Gastroesophageal sphincter (tissue), 4 donors: Measurements from ENCODE around the gene FAM3B. TPM values are rescaled to one million over a fixed set of nuclear protein-coding genes. Genes with fewer than 3 reads are reported as not detected.

Source experiments
- ATAC-seq: fragments of 150-250 bp; one replicate; pipeline ENCODE4 v1.9.1; 2016; ENCODE audit warnings: mild to moderate bottlenecking, moderate library complexity
- H3K27ac ChIP-seq, 4 donors: fragments of 200-600 bp; sonication (generic) in 3 of 4; 1 replicate in 3 of 4; 2 replicates in 1 of 4; pipeline ENCODE4 v1.5.1; 2016 to 2019
- H3K27me3 ChIP-seq: fragments of 200-600 bp; sonication (generic); one replicate; pipeline ENCODE4 v1.5.1; 2019
- H3K36me3 ChIP-seq, 2 donors: fragments of 200-600 bp; sonication (generic); one replicate each; pipeline ENCODE4 v1.5.1; 2019; ENCODE audit warnings: control low read depth in 1 of 2
- H3K4me1 ChIP-seq, 3 donors: fragments of 200-600 bp; sonication (generic); 1 replicate in 2 of 3; 2 replicates in 1 of 3; pipeline ENCODE4 v1.5.1; 2016 to 2019; ENCODE audit warnings: control low read depth in 2 of 3
- H3K4me3 ChIP-seq, 2 donors: fragments of 200-600 bp; sonication (generic); one replicate each; pipeline ENCODE4 v1.5.1; 2019; ENCODE audit warnings: mild to moderate bottlenecking in 1 of 2, moderate library complexity in 1 of 2
- H3K9me3 ChIP-seq, 3 donors: fragments of 200-600 bp; sonication (generic); one replicate each; pipeline ENCODE4 v1.5.1; 2017 to 2019; ENCODE audit warnings: control low read depth in 2 of 3
- EP300 ChIP-seq: sonication (generic); formaldehyde crosslinking; IDR thresholded peaks from one replicate; pipeline ENCODE4 v1.6.1; 2017; ENCODE audit warnings: antibody characterized with exemption, mild to moderate bottlenecking
- POLR2A ChIP-seq, 2 donors: fragments of 450-650 bp; IDR thresholded peaks; one replicate each; pipeline ENCODE4 v1.6.1; 2017; ENCODE audit warnings: antibody characterized with exemption in 2 of 2, mild to moderate bottlenecking in 2 of 2, moderate library complexity in 1 of 2
- POLR2AphosphoS5 ChIP-seq: sonication (generic); formaldehyde crosslinking; IDR thresholded peaks from one replicate; pipeline ENCODE4 v1.6.1; 2017; ENCODE audit warnings: antibody characterized with exemption
- WGBS, 2 donors: methylation state at CpG; one replicate each; pipeline ENCODE4 v1.1.5; 2018; ENCODE audit warnings: low coverage in 1 of 2; 5-methylcytosine and 5-hydroxymethylcytosine counted together
- total RNA-seq, 4 donors: library from RNA; depleted of rRNA; stranded (reverse); fragments of >200 nt; gene quantifications; one replicate each; pipeline ENCODE4 v1.1.0, GENCODE V29; 2016
- TF ChIP-seq, protein P1 (sequence below), 4 experiments: fragments of 200-600 bp in 2 of 4; fragments of 450-650 bp in 2 of 4; sonication (generic) in 1 of 4; IDR thresholded peaks; one replicate each; pipeline ENCODE4 v1.5.1; 2017 to 2019; ENCODE audit warnings: antibody characterized with exemption in 4 of 4, mild to moderate bottlenecking in 2 of 4, moderate library complexity in 2 of 4

FAM3B gene
- total RNA-seq, 4 donors from 2014 or later: 0.31 to 7.1 TPM; not detected in 2

DNA sequence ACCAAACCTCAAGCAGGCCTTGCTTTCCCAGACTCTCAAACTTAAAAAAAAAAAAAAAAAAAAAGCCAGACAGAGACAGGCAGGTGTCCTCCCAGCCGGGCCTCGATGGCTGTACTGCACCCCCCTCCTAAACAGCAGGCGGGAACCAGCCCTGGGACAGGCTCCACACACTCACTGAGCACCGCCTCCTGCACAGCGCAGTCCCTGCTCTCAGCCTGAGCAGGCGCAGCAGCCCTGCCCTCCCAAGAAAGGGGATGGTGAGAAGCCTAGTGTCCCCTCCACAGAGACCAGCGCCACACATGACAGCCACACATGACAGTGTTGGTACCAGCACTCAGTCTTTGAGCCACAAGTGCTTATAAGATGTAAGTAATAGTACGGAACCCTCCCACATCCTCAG lies 57.2 kb downstream of the FAM3B start:
- H3K4me1 ChIP-seq: peaks cover 0 to 32% (median 6%) of the 10 kb centered on the region in 3 donors
- H3K27ac ChIP-seq: no peak overlapping the region
- H3K36me3 ChIP-seq: peaks cover 0 to 20% of the 10 kb centered on the region in 2 donors
- peaks cover 25% of the 10 kb centered on the region for H3K27me3 ChIP-seq
- no peak for ATAC-seq
- WGBS, 2 donors: 80 to 93% methylated on average over 3 to 5 of the region's 8 CpGs
- TF ChIP-seq POLR2A (IDR thresholded peaks at IDR 0.05) (no peak), POLR2AphosphoS5 (no peak), EP300 (no peak)
- TF ChIP-seq, protein P1, sequence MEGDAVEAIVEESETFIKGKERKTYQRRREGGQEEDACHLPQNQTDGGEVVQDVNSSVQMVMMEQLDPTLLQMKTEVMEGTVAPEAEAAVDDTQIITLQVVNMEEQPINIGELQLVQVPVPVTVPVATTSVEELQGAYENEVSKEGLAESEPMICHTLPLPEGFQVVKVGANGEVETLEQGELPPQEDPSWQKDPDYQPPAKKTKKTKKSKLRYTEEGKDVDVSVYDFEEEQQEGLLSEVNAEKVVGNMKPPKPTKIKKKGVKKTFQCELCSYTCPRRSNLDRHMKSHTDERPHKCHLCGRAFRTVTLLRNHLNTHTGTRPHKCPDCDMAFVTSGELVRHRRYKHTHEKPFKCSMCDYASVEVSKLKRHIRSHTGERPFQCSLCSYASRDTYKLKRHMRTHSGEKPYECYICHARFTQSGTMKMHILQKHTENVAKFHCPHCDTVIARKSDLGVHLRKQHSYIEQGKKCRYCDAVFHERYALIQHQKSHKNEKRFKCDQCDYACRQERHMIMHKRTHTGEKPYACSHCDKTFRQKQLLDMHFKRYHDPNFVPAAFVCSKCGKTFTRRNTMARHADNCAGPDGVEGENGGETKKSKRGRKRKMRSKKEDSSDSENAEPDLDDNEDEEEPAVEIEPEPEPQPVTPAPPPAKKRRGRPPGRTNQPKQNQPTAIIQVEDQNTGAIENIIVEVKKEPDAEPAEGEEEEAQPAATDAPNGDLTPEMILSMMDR (IDR thresholded peaks at IDR 0.05): no peak
- no peak overlapping the region for H3K4me3 ChIP-seq
- no peaks in the 10 kb centered on the region for H3K9me3 ChIP-seq

DNA sequence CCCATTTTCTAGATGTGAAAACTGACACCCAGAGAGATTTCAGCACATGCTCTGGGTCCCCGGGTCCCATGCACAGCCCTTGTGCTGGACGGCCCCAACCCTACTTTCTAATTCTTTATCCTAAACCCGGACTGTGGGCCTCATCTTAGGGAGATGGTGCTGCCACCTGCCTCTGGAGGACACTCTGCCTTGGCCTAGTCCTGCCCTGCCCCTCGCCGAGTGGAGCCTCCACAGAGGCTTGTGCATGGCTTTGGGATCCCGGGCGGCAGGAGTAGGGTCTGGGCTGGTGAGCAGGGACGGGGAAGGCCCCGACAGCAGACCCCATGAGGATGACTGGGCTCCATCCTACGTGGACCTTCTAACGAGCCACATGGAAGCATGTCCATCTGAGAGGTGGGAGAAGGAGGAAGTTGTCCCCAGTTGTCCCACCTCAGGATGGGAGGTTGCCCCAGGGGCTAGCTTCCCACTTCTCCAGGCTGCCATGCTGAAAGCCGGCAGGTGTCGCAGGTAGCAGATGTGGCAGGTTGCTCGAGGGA lies 57.6 kb downstream of the FAM3B start:
- ATAC-seq: no peak
- 92 to 98% methylated on average over 3 to 4 of the region's 14 CpGs for WGBS, 2 donors
- Histone ChIP-seq H3K4me1 (peaks cover 0 to 27% (median 2%) of the 10 kb centered on the region in 3 donors), H3K27me3 (peaks cover 21% of the 10 kb centered on the region), H3K27ac (no peak overlapping the region), H3K4me3 (no peak overlapping the region), H3K9me3 (no peaks in the 10 kb centered on the region), H3K36me3 (peaks cover 0 to 25% of the 10 kb centered on the region in 2 donors)
- TF ChIP-seq, protein P1 (IDR thresholded peaks at IDR 0.05): no peak
- TF ChIP-seq POLR2A (IDR thresholded peaks at IDR 0.05) (no peak), POLR2AphosphoS5 (no peak), EP300 (no peak)

DNA sequence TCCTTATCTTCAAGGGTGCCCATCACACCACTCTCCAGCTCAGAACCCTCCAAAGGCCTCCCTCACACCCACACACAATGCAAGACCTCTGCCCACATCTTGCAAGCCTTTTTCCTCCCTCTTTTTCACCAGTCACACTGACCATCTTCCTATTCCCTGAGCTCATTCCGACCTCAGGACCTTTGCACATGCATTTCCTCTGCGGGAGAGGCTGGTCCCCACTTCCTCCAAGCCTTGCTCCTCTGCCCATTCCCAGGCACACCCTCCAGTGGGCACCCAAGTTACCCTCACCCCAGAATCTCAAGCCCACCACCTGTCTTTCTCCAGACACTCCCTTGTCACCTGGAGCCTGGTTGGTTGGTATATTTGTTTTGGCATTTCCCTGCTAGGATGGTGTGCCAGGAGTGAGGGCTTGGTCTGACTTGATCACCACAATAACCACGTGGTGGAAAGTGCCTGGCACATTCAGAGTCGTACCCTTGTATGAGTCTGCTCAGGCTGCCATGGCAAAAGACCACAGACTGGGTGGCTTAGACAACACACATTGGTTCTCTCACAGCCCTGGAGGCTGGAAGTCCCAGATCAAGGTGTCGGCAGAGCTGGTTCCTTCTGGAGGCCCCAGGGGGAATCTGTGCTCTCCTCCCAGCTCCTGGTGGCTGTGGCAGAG lies 58.4 kb downstream of the FAM3B start:
- 91 to 100% methylated on average over 2 of the region's 5 CpGs for WGBS, 2 donors

DNA sequence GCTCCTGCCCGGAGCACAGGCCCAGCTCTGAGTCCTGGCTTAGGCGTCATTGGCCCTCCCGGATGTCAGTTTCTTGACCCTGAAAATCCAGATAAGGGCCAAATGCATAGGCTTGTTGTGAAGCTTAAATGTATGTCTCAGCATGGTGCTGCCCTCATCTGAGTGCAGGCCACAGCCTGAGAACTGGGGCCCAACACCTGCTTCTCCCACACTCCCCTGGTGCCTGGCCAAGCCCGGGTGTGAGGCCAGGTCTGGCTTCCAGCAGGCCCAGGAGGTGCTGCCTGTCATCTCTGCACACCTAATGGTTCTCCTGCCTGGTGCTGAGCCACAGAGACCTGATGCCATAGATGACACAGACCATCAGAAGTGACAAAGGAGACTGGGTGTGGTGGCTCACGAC lies 59.3 kb downstream of the FAM3B start:
- H3K27ac ChIP-seq: no peak overlapping the region
- TF ChIP-seq, protein P1 (IDR thresholded peaks at IDR 0.05): no peak
- TF ChIP-seq POLR2A (IDR thresholded peaks at IDR 0.05): no peak
- TF ChIP-seq POLR2AphosphoS5: no peak
- no peak for TF ChIP-seq EP300
- no peak overlapping the region for H3K4me3 ChIP-seq
- no peak for ATAC-seq
- H3K27me3 ChIP-seq: peaks cover 6% of the 10 kb centered on the region
- 100% methylated on average over 1 of the region's 5 CpGs; no CpG with 5 or more reads in 1 of the 2 donors for WGBS, 2 donors
- H3K9me3 ChIP-seq: no peaks in the 10 kb centered on the region
- peaks cover 0 to 41% of the 10 kb centered on the region in 2 donors for H3K36me3 ChIP-seq
- H3K4me1 ChIP-seq: peaks cover 0 to 12% (median 0%) of the 10 kb centered on the region in 3 donors

More for the DNA sequence above, 58.4 kb downstream of the FAM3B start:
- no peaks in the 10 kb centered on the region for H3K9me3 ChIP-seq
- no peak overlapping the region for H3K4me3 ChIP-seq
- no peak for TF ChIP-seq EP300
- no peak for TF ChIP-seq POLR2AphosphoS5
- TF ChIP-seq POLR2A (IDR thresholded peaks at IDR 0.05): no peak
- TF ChIP-seq, protein P1 (IDR thresholded peaks at IDR 0.05): no peak
- H3K27me3 ChIP-seq: peaks cover 13% of the 10 kb centered on the region
- ATAC-seq: no peak
- H3K27ac ChIP-seq: no peak overlapping the region
- peaks cover 0 to 32% of the 10 kb centered on the region in 2 donors for H3K36me3 ChIP-seq
- peaks cover 0 to 20% (median 0%) of the 10 kb centered on the region in 3 donors for H3K4me1 ChIP-seq

DNA sequence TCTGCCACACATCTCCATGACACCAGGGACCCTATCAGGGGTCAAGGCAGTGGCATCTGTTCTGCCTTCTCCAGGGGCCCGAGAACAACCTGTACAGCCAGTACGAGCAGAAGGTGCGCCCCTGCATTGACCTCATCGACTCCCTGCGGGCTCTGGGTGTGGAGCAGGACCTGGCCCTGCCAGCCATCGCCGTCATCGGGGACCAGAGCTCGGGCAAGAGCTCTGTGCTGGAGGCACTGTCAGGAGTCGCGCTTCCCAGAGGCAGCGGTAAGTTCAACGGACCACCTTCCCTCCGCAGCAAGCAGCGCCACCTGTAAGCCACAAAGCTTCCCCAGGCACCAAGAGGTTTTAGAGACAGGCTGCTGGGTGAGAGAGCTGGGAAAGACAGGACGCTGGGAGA lies 61.1 kb downstream of the FAM3B start:
- ATAC-seq: no peak
- H3K4me3 ChIP-seq: no peak overlapping the region
- 71% methylated on average over 1 of the region's 16 CpGs; no CpG with 5 or more reads in 1 of the 2 donors for WGBS, 2 donors
- H3K36me3 ChIP-seq: peaks cover 0 to 56% of the 10 kb centered on the region in 2 donors
- H3K27me3 ChIP-seq: peaks cover 4% of the 10 kb centered on the region
- no peaks in the 10 kb centered on the region for H3K9me3 ChIP-seq
- H3K4me1 ChIP-seq: no peaks in the 10 kb centered on the region
- H3K27ac ChIP-seq: no peak overlapping the region
- TF ChIP-seq EP300 (no peak), POLR2A (IDR thresholded peaks at IDR 0.05) (no peak), POLR2AphosphoS5 (no peak)
- TF ChIP-seq, protein P1 (IDR thresholded peaks at IDR 0.05): no peak
